Measurements from ENCODE around the gene ESYT3.
"Not testable (repeated sequence)": the region's sequence is repeated elsewhere in the genome, so short reads cannot be mapped to it uniquely, and the experiment has no call there.

The ESYT3 gene

GRCh38 chr3:138513090-138513843, 78.9 kb downstream of the ESYT3 start:
- DNase-seq = no peak
- Histone ChIP-seq H3K36me3 (peaks cover 18 to 26% (median 25%) of the 10 kb centered on the region in 3 donors), H3K9me3 (peaks cover 0 to 7% (median 7%) of the 10 kb centered on the region in 3 donors), H3K27ac (no peak overlapping the region), H3K4me1 (no peaks in the 10 kb centered on the region), H3K4me3 (no peak overlapping the region), H3K27me3 (no peaks in the 10 kb centered on the region)
- intact Hi-C loops (cut with DNase I; ENCODE audit: low total_unique reads) = no loop called here
- TF ChIP-seq CTCF (IDR thresholded peaks at IDR 0.05) = no peak

GRCh38 chr3:138521445-138521844, 87.0 kb downstream of the ESYT3 start:
- H3K9me3 ChIP-seq; intact Hi-C loops (cut with DNase I; ENCODE audit: low total_unique reads); H3K4me3 ChIP-seq; DNase-seq; H3K4me1 ChIP-seq; H3K27me3 ChIP-seq; H3K27ac ChIP-seq: not testable (repeated sequence)
- H3K36me3 ChIP-seq = peaks cover 25 to 36% (median 36%) of the 10 kb centered on the region in 3 donors

All from tibial artery (tissue), 4 donors.